HEK293T (cell line): ENCODE data around the gene CRIP1.
A peak's percentile ranks its signal among the peaks of the same experiment; 100 is the strongest.

Source experiments
- CTCF ChIA-PET: fragments of 350-600 bp; formaldehyde crosslinking; extraction: SDS; loops from one replicate; lab custom pipeline; 2021; ENCODE audit warnings: antibody characterized with exemption, inconsistent platforms; lab: Yijun Ruan, JAX
- POLR2A ChIA-PET: fragments of 350-600 bp; formaldehyde crosslinking; extraction: SDS; loops from one replicate; lab custom pipeline; 2020; ENCODE audit warnings: antibody characterized with exemption, inconsistent platforms; lab: Yijun Ruan, JAX
- DNase-seq: peaks from one replicate; pipeline ENCODE4 v3.0.0; 2012; ENCODE audit warnings: mixed read lengths; ENCODE audit errors: extremely low spot score
- ARNT ChIP-seq: fragments of 450-650 bp; IDR thresholded peaks from 2 replicates; pipeline ENCODE4 v1.6.1; 2017; ENCODE audit warnings: mild to moderate bottlenecking
- BHLHE40 ChIP-seq: fragments of 450-650 bp; IDR thresholded peaks from 2 replicates; pipeline ENCODE4 v1.6.1; 2016; ENCODE audit warnings: mild to moderate bottlenecking, moderate library complexity, borderline replicate concordance
- CTBP1 ChIP-seq: fragments of 450-650 bp; IDR thresholded peaks from 2 replicates; pipeline ENCODE4 v1.6.1; 2016; ENCODE audit warnings: borderline replicate concordance
- ELF4 ChIP-seq: fragments of 450-650 bp; IDR thresholded peaks from 2 replicates; pipeline ENCODE4 v1.6.1; 2017; ENCODE audit warnings: antibody characterized with exemption
- FOXA1 ChIP-seq: fragments of 450-650 bp; IDR thresholded peaks from 2 replicates; pipeline ENCODE4 v1.6.1; 2016; ENCODE audit warnings: mild to moderate bottlenecking
- FOXK2 ChIP-seq: fragments of 450-650 bp; IDR thresholded peaks from 2 replicates; pipeline ENCODE4 v1.6.1; 2016; ENCODE audit warnings: mild to moderate bottlenecking
- FOXM1 ChIP-seq: fragments of 450-650 bp; IDR thresholded peaks from 2 replicates; pipeline ENCODE4 v1.6.1; 2017; ENCODE audit warnings: mild to moderate bottlenecking, borderline replicate concordance
- HDGF ChIP-seq: fragments of 450-650 bp; IDR thresholded peaks from 2 replicates; pipeline ENCODE4 v1.6.1; 2017; ENCODE audit warnings: antibody characterized with exemption, borderline replicate concordance
- L3MBTL2 ChIP-seq: fragments of 450-650 bp; conservative IDR thresholded peaks from 2 replicates; pipeline ENCODE4 v1.6.1; 2016; ENCODE audit warnings: mild to moderate bottlenecking
- LEF1 ChIP-seq: fragments of 450-650 bp; IDR thresholded peaks from 2 replicates; pipeline ENCODE4 v1.6.1; 2017; ENCODE audit warnings: mild to moderate bottlenecking, borderline replicate concordance
- NFRKB ChIP-seq: fragments of 450-650 bp; IDR thresholded peaks from 2 replicates; pipeline ENCODE4 v1.6.1; 2016; ENCODE audit warnings: mild to moderate bottlenecking, moderate library complexity
- SP1 ChIP-seq: fragments of 450-650 bp; IDR thresholded peaks from 2 replicates; pipeline ENCODE4 v1.6.1; 2017
- SUZ12 ChIP-seq: fragments of 450-650 bp; IDR thresholded peaks from 2 replicates; pipeline ENCODE4 v1.6.1; 2016; ENCODE audit warnings: mild to moderate bottlenecking
- TARDBP ChIP-seq: fragments of 450-650 bp; IDR thresholded peaks from 2 replicates; pipeline ENCODE4 v1.6.1; 2016
- ZNF384 ChIP-seq: fragments of 450-650 bp; IDR thresholded peaks from 2 replicates; pipeline ENCODE4 v1.6.1; 2016
- TF ChIP-seq, protein P1 (sequence below): fragments of 450-650 bp; IDR thresholded peaks from 2 replicates; pipeline ENCODE4 v1.6.1; 2016

CRIP1 gene

DNA sequence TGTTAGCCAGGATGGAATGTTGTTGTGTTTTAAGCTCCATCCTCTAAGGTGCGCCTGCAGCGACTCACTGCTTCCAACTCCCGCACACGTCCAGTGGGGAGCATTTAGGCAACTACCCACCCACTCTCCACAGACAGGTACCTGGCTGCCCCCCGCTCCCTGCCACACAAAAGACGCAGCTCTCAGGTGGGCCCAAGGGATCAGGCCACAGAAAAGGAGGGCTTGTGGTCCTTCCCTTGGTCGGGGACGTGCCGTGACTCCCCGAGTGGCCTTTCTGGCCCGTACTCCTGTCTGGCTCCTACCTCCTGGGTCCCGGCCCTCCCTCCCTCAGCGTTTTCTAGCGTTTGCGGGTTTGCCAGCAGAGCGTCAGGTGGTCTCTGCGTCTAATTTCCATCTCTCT is 20.6 kb downstream of the CRIP1 start:
- DNase-seq = no peak
- ChIA-PET POLR2A (no interaction called here), CTCF (no interaction called here)
- TF ChIP-seq ZNF384 (no peak), FOXM1 (no peak), L3MBTL2 (no peak), FOXK2 (no peak), CTBP1 (no peak), ELF4 (no peak), BHLHE40 (no peak), LEF1 (no peak), SP1 (no peak), NFRKB (no peak), FOXA1 (no peak), TARDBP (no peak), SUZ12 (no peak), HDGF (no peak), ARNT (no peak)
- TF ChIP-seq, protein P1, sequence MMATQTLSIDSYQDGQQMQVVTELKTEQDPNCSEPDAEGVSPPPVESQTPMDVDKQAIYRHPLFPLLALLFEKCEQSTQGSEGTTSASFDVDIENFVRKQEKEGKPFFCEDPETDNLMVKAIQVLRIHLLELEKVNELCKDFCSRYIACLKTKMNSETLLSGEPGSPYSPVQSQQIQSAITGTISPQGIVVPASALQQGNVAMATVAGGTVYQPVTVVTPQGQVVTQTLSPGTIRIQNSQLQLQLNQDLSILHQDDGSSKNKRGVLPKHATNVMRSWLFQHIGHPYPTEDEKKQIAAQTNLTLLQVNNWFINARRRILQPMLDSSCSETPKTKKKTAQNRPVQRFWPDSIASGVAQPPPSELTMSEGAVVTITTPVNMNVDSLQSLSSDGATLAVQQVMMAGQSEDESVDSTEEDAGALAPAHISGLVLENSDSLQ = no peak

DNA sequence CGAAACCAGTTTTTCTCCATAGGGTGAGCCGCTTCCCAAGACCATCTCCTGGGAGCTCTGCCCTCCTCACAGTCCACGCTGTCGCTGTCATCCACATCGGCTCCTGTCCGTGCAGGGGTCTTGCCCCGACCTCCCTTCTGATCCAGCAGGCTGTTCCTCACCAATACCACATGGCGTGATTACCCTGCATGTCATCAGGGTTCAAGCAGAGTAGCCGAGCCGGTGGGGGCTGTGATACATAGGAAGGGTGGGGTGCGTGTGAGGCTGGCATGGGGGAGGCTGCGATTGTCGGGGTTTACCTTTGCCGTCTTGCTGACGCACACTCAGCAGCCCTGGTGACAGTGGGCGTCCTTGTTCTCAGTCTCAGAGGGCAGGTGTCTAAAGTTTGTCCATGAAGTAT is 21.4 kb downstream of the CRIP1 start:
- ChIA-PET POLR2A (no interaction called here), CTCF (interaction anchor here (0.8 kb wide), 1 partner anchor 19 kb away, joined by 3 read pairs; no protein-coding TSS in a partner anchor)
- TF ChIP-seq ARNT (no peak), SP1 (no peak), ZNF384 (no peak), NFRKB (no peak), FOXA1 (no peak), SUZ12 (no peak), CTBP1 (no peak), TARDBP (no peak), FOXK2 (no peak), BHLHE40 (no peak), ELF4 (no peak)
- TF ChIP-seq, protein P1 = no peak
- DNase-seq = no peak

DNA sequence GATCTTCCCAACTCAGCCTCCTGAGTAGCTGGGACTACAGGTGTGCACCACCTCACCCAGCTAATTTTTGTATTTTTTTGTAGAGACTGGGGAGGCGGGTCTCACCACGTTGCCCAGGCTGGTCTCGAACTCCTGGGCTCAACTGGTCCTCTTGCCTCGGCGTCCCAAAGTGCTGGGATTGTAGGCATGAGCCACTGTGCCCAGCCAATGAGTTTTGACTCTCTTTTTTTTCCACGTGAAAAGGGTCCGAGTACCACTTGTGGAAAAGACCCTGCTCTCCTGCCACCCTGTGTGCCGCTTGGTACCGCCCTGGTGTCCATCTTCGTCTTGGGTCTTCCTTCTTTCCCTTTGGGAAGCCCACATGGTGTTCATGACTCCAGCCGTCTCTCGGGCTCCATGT is 21.9 kb downstream of the CRIP1 start:
- CTCF ChIA-PET = interaction anchor here (0.8 kb wide), 1 partner anchor 19 kb away, joined by 3 read pairs; no protein-coding TSS in a partner anchor
- POLR2A ChIA-PET = no interaction called here
- no peak for DNase-seq
- TF ChIP-seq SP1 (no peak), ELF4 (no peak), HDGF (no peak), BHLHE40 (no peak)

DNA sequence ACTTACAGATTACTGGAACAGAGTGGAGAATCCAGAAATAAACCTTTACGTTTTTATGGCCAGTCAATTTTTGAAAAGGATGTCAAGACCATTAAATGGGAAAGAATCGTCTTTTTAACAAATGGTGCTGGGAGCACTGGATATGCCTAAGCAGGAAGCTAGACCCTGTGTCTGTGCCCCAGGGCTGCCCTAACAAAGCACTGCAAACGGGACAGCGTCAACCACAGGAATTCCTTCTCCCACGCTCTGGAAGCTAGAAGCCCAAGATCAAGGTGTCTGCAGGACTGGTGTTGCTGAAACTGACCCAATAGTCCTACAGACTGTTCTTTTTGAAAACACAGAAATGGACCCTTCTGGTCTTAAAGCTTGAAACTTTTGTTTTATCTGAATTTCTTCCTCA is 30.4 kb downstream of the CRIP1 start:
- CTCF ChIA-PET = interaction anchor here (2.2 kb wide), 1 partner anchor 37 kb away, joined by 4 read pairs; no protein-coding TSS in a partner anchor
- TF ChIP-seq TARDBP (no peak), ARNT (no peak), FOXA1 (no peak), NFRKB (no peak), SUZ12 (no peak), ELF4 (no peak), ZNF384 (no peak), LEF1 (no peak)
- TF ChIP-seq, protein P1 = no peak
- POLR2A ChIA-PET = no interaction called here
- no peak for DNase-seq

DNA sequence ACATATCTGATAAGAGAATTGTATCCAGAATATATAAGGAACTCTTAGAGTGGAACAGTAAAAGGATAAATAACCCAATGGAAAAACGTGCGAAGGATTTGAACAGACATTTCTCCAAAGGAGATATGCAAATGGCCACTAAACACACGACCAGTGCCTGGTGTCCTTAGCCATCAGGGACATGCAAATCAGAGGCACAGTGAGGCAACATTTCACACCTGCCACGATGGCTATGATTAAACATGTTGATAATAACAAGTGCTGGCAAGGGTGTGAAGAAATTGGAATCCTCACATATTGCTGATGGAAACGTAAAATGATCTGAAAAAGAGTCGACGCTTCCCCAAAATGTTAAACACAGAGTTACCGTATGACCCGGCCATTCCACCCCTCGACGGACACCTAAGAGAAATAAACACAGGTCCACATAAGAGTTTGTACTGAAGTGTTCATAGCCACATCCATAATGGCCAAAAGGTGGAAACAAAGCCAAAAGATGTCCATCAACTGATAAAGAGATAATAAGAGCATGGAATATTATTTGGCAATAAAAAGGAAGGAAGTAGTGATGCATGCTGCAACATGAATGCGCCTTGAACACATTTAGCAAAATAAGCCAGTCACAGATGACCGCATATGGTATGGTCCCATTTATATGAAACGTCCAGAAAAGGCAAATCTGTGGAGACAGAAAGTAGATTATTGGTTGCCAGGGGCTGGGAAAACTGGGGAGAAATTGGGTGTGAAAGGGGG is 33.4 kb downstream of the CRIP1 start:
- TF ChIP-seq L3MBTL2 = 0 out of 2 replicates have a peak, but pooled peaks have one; percentile 18
- no peak for TF ChIP-seq ZNF384
- ChIA-PET POLR2A (no interaction called here), CTCF (no interaction called here)
- no peak for DNase-seq

DNA sequence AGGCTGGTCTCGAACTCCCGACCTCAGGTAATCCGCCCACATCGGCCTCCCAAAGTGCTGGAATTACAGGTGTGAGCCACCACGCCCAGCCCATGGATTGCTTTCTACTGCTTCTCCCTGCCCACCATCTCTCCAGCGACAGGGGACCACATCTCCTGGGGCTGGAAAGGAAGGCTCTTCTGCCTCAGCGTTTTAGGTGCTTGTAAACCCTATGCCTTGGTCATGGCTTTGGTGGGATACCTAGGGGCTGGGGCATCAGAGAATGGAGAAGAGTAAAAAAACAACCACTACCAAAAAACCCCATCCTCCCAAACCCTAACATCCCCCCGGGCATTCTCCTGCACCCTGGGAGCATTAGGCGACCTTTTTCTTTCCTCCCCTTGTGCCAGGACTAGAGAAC is 38.6 kb downstream of the CRIP1 start:
- DNase-seq = no peak
- ChIA-PET POLR2A (interaction anchor here (0.7 kb wide), 1 partner anchor 36 kb away, joined by 3 read pairs; no protein-coding TSS in a partner anchor), CTCF (interaction anchor here (0.7 kb wide), 1 partner anchor 45 kb away, joined by 5 read pairs; no protein-coding TSS in a partner anchor)
- no peak for TF ChIP-seq BHLHE40
- TF ChIP-seq SP1 = no peak
- no peak for TF ChIP-seq HDGF
- no peak for TF ChIP-seq SUZ12
- no peak for TF ChIP-seq NFRKB
- no peak for TF ChIP-seq ZNF384
- TF ChIP-seq FOXA1 = no peak
- TF ChIP-seq TARDBP = no peak
- no peak for TF ChIP-seq FOXM1
- TF ChIP-seq ELF4 = no peak
